H9 (cell line): Measurements from ENCODE around the gene NSD1. TPM values are rescaled to one million over a fixed set of nuclear protein-coding genes. Genes with fewer than 3 reads are reported as not detected.
A peak's percentile ranks its signal among the peaks of the same experiment; 100 is the strongest.

Experiments
- DNase-seq: peaks from one replicate; pipeline ENCODE4 v3.0.0-alpha.2; 2017
- H2AFZ ChIP-seq: one replicate; pipeline ENCODE4 v1.6.1; 2013; ENCODE audit warnings: mild to moderate bottlenecking, low read length, control low read depth, moderate library complexity
- H2AK5ac ChIP-seq: 2 replicates; pipeline ENCODE4 v1.6.1; 2013; ENCODE audit warnings: low read length, control low read depth, mixed read lengths; ENCODE audit not compliant: insufficient read length
- H2BK120ac ChIP-seq: one replicate; pipeline ENCODE4 v1.6.1; 2013; ENCODE audit warnings: low read depth, mild to moderate bottlenecking, low read length, control low read depth, inconsistent platforms; ENCODE audit not compliant: poor library complexity, severe bottlenecking
- H2BK12ac ChIP-seq: 2 replicates; pipeline ENCODE4 v1.6.1; 2013; ENCODE audit warnings: low read length, control low read depth, mixed read lengths, low read depth; ENCODE audit not compliant: insufficient read length
- H2BK15ac ChIP-seq: 2 replicates; pipeline ENCODE4 v1.6.1; 2013; ENCODE audit warnings: low read depth, low read length, control low read depth
- H2BK20ac ChIP-seq: one replicate; pipeline ENCODE4 v1.6.1; 2013; ENCODE audit warnings: low read depth, mild to moderate bottlenecking, low read length, control low read depth, inconsistent platforms; ENCODE audit not compliant: poor library complexity, severe bottlenecking
- H2BK5ac ChIP-seq: 2 replicates; pipeline ENCODE4 v1.6.1; 2013; ENCODE audit warnings: low read length, control low read depth, mixed read lengths; ENCODE audit not compliant: insufficient read length
- H3K14ac ChIP-seq: 2 replicates; pipeline ENCODE4 v1.6.1; 2013; ENCODE audit warnings: low read length, control low read depth; ENCODE audit not compliant: insufficient read depth
- H3K18ac ChIP-seq: 2 replicates; pipeline ENCODE4 v1.6.1; 2013; ENCODE audit warnings: low read depth, mild to moderate bottlenecking, mixed read lengths, low read length, control low read depth; ENCODE audit not compliant: insufficient read length
- H3K23ac ChIP-seq: 2 replicates; pipeline ENCODE4 v1.6.1; 2013; ENCODE audit warnings: low read length, control low read depth, mixed read lengths, low read depth; ENCODE audit not compliant: insufficient read length
- H3K23me2 ChIP-seq: 2 replicates; pipeline ENCODE4 v1.6.1; 2013; ENCODE audit warnings: low read depth, mild to moderate bottlenecking, mixed read lengths, low read length, control low read depth; ENCODE audit not compliant: insufficient read length, poor library complexity, severe bottlenecking
- H3K27ac ChIP-seq: 2 replicates; pipeline ENCODE4 v1.5.1; 2013; ENCODE audit warnings: low read length, control low read depth, mixed read lengths, low read depth; ENCODE audit not compliant: insufficient read length
- H3K27me3 ChIP-seq: 2 replicates; pipeline ENCODE4 v1.6.1; 2013; ENCODE audit warnings: low read length, control low read depth, inconsistent platforms; ENCODE audit not compliant: insufficient read depth
- H3K4ac ChIP-seq: 2 replicates; pipeline ENCODE4 v1.6.1; 2013; ENCODE audit warnings: low read depth, mild to moderate bottlenecking, control low read depth, inconsistent platforms, low read length, moderate library complexity
- H3K4me1 ChIP-seq: 2 replicates; pipeline ENCODE4 v1.6.1; 2013; ENCODE audit warnings: low read length, control low read depth, inconsistent platforms; ENCODE audit not compliant: insufficient read depth
- H3K4me2 ChIP-seq: 2 replicates; pipeline ENCODE4 v1.6.1; 2013; ENCODE audit warnings: low read length, control low read depth, mixed read lengths; ENCODE audit not compliant: insufficient read length, insufficient read depth
- H3K56ac ChIP-seq: 2 replicates; pipeline ENCODE4 v1.6.1; 2013; ENCODE audit warnings: low read depth, mild to moderate bottlenecking, mixed read lengths, low read length, control low read depth; ENCODE audit not compliant: insufficient read length
- H3K79me1 ChIP-seq: 2 replicates; pipeline ENCODE4 v1.6.1; 2013; ENCODE audit warnings: low read depth, mild to moderate bottlenecking, moderate library complexity, low read length, control low read depth, inconsistent platforms; ENCODE audit not compliant: insufficient read depth, poor library complexity, severe bottlenecking
- H3K79me2 ChIP-seq: 2 replicates; pipeline ENCODE4 v1.6.1; 2013; ENCODE audit warnings: low read length, control low read depth, inconsistent platforms; ENCODE audit not compliant: insufficient read depth
- H3K9ac ChIP-seq: 2 replicates; pipeline ENCODE4 v1.6.1; 2013; ENCODE audit warnings: low read length, control low read depth, mixed read lengths; ENCODE audit not compliant: insufficient read length; ENCODE audit errors: extremely low read depth
- H3K9me3 ChIP-seq: one replicate; pipeline ENCODE4 v1.6.1; 2013; ENCODE audit warnings: low read depth, low read length, inconsistent platforms; ENCODE audit not compliant: control insufficient read depth
- H3T11ph ChIP-seq: one replicate; pipeline ENCODE4 v1.6.1; 2013; ENCODE audit warnings: mild to moderate bottlenecking, low read length, control low read depth, inconsistent platforms
- H4K20me1 ChIP-seq: one replicate; pipeline ENCODE4 v1.6.1; 2013; ENCODE audit not compliant: control insufficient read depth, insufficient read length, insufficient read depth
- H4K5ac ChIP-seq: 2 replicates; pipeline ENCODE4 v1.6.1; 2013; ENCODE audit warnings: low read depth, mild to moderate bottlenecking, mixed read lengths, low read length, control low read depth; ENCODE audit not compliant: insufficient read length
- H4K8ac ChIP-seq: replicated peaks from 2 replicates; pipeline ENCODE4 v1.6.1; 2013; ENCODE audit warnings: low read length, control low read depth, mixed read lengths, low read depth; ENCODE audit not compliant: insufficient read length
- H4K91ac ChIP-seq: 2 replicates; pipeline ENCODE4 v1.6.1; 2013; ENCODE audit warnings: low read depth, mild to moderate bottlenecking, moderate library complexity, mixed read lengths, low read length, control low read depth; ENCODE audit not compliant: insufficient read length
- H3K27ac Mint-ChIP-seq, 3 experiments: 2 replicates in 2 of 3; 3 replicates in 1 of 3; pipeline ENCODE4 v1.8.0; 2020 to 2021; ENCODE audit warnings: mixed read lengths in 3 of 3, mild to moderate bottlenecking in 1 of 3, moderate library complexity in 1 of 3
- H3K27me3 Mint-ChIP-seq: 2 replicates; pipeline ENCODE4 v1.8.0; 2021; ENCODE audit warnings: low read depth, mild to moderate bottlenecking, moderate library complexity, mixed read lengths
- H3K36me3 Mint-ChIP-seq, 3 experiments: 2 replicates in 2 of 3; 3 replicates in 1 of 3; pipeline ENCODE4 v1.8.0; 2020 to 2021; ENCODE audit warnings: low read depth in 3 of 3, mixed read lengths in 3 of 3; ENCODE audit not compliant: insufficient read depth in 1 of 3
- H3K4me1 Mint-ChIP-seq, 2 experiments: 2 replicates each; pipeline ENCODE4 v1.8.0; 2020; ENCODE audit warnings: mixed read lengths in 2 of 2
- H3K4me3 Mint-ChIP-seq, 2 experiments: 2 replicates in 1 of 2; 3 replicates in 1 of 2; pipeline ENCODE4 v1.8.0; 2020 to 2021; ENCODE audit warnings: mild to moderate bottlenecking in 2 of 2, mixed read lengths in 2 of 2, moderate library complexity in 1 of 2
- H3K9me3 Mint-ChIP-seq, 2 experiments: 2 replicates in 1 of 2; 3 replicates in 1 of 2; pipeline ENCODE4 v1.8.0; 2020; ENCODE audit warnings: mild to moderate bottlenecking in 2 of 2, mixed read lengths in 2 of 2, moderate library complexity in 1 of 2
- WGBS: extraction: QIAGEN DNeasy Blood & Tissue Kit; methylation state at CpG from one replicate; pipeline ENCODE4 v1.1.7; 2013; ENCODE audit warnings: missing lambda C conversion rate, low lambda C conversion rate, mixed read lengths; ENCODE audit not compliant: insufficient read length; ENCODE audit errors: extremely low coverage; 5-methylcytosine and 5-hydroxymethylcytosine counted together
- total RNA-seq: library from RNA; stranded (reverse); gene quantifications from 2 replicates; pipeline ENCODE4 v1.2.1, GENCODE V29; 2021
- TF ChIP-seq, protein P1 (sequence below): fragments of 200-600 bp; sonication (generic); conservative IDR thresholded peaks from 3 replicates; pipeline ENCODE4 v1.8.0; 2021; ENCODE audit warnings: antibody characterized with exemption, mild to moderate bottlenecking

Gene NSD1
- total RNA-seq, 1 experiment from 2014 or later, result 213 TPM

DNA sequence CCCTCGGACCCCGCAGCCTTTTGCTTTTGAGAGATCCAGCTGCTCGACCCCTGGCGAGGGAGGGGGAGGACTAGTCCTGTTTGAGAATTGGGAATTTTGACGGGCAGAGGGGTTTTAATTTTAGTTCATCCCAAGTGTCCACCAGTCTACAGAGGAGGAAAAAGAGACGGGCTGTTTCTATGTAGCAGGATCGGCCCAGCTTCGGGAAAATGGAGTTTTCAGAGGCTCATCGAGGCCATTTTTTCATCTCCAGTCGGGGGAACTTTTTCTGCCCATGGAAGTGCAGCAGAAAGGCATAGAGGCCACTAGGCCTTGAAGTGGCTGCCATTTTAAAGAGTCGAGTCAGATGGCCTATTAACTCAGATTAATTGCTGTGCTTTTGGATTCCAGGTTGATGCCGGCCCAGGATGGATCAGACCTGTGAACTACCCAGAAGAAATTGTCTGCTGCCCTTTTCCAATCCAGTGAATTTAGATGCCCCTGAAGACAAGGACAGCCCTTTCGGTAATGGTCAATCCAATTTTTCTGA lies 1.2 kb downstream of the NSD1 start:
- H2BK15ac ChIP-seq, result no peak overlapping the region
- no peak overlapping the region for H3T11ph ChIP-seq
- H2BK5ac ChIP-seq, result no peak overlapping the region
- peak overlapping the region; percentile 59 for H3K4me2 ChIP-seq
- Mint-ChIP-seq H3K27me3 (no peaks in the 10 kb centered on the region), H3K9me3 (no peaks in the 10 kb centered on the region), H3K36me3 (peaks cover 29 to 50% (median 49%) of the 10 kb centered on the region in 3 experiments), H3K4me1 (peaks cover 34 to 43% of the 10 kb centered on the region in 2 experiments), H3K27ac (peak overlapping the region; percentile 96 to 99 (median 97)), H3K4me3 (peak overlapping the region; percentile 82 to 91)
- no peak overlapping the region for H3K18ac ChIP-seq
- no peaks in the 10 kb centered on the region for H4K20me1 ChIP-seq
- peak overlapping the region; percentile 77 for H3K14ac ChIP-seq
- H3K79me1 ChIP-seq, result no peaks in the 10 kb centered on the region
- no CpG with 5 or more reads among the region's 13 CpGs for WGBS
- peaks cover 18% of the 10 kb centered on the region for H3K23me2 ChIP-seq
- H3K4ac ChIP-seq, result no peak overlapping the region
- H2AK5ac ChIP-seq, result no peak overlapping the region
- TF ChIP-seq, protein P1, sequence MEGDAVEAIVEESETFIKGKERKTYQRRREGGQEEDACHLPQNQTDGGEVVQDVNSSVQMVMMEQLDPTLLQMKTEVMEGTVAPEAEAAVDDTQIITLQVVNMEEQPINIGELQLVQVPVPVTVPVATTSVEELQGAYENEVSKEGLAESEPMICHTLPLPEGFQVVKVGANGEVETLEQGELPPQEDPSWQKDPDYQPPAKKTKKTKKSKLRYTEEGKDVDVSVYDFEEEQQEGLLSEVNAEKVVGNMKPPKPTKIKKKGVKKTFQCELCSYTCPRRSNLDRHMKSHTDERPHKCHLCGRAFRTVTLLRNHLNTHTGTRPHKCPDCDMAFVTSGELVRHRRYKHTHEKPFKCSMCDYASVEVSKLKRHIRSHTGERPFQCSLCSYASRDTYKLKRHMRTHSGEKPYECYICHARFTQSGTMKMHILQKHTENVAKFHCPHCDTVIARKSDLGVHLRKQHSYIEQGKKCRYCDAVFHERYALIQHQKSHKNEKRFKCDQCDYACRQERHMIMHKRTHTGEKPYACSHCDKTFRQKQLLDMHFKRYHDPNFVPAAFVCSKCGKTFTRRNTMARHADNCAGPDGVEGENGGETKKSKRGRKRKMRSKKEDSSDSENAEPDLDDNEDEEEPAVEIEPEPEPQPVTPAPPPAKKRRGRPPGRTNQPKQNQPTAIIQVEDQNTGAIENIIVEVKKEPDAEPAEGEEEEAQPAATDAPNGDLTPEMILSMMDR, result no peak
- H3K27me3 ChIP-seq, result no peaks in the 10 kb centered on the region
- no peak overlapping the region for H2BK12ac ChIP-seq
- no peak for DNase-seq
- H4K91ac ChIP-seq, result peak overlapping the region; percentile 6
- H3K23ac ChIP-seq, result no peak overlapping the region
- peaks cover 40% of the 10 kb centered on the region; the same call in 1 of the 2 replicates for H3K79me2 ChIP-seq
- H4K5ac ChIP-seq, result no peak overlapping the region
- no peak overlapping the region for H3K27ac ChIP-seq
- peak overlapping the region; percentile 91 for H3K9ac ChIP-seq
- peaks cover 16% of the 10 kb centered on the region for H3K4me1 ChIP-seq
- H2AFZ ChIP-seq, result no peak overlapping the region
- H4K8ac ChIP-seq, result no peak overlapping the region
- H3K56ac ChIP-seq, result no peak overlapping the region
- no peaks in the 10 kb centered on the region for H3K9me3 ChIP-seq
- no peak overlapping the region for H2BK120ac ChIP-seq
- H2BK20ac ChIP-seq, result no peak overlapping the region
